ENCODE data around the gene DGCR2.
"Not testable (repeated sequence)": the region's sequence is repeated elsewhere in the genome, so short reads cannot be mapped to it uniquely, and the experiment has no call there.

The DGCR2 gene

DNA sequence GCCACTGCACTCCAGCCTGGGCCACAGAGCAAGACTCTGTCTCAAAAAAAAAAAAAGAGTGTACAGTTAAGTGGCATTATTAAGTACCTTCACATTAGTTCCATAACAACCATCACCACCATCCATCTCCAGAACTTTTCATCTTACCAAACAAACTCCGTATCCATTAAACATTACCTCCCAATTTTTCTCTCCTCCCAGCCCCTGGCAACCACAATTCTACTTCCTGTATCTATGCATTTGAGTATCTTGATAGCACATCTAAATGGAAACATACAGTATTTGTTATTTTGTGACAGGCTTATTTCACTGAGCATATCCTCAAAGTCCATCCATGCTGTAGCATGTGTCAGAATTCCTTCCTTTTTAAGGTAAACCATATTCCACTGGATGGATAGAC, 46.8 kb downstream of the DGCR2 start:
- DNase-seq (ENCODE audit: low read depth in 2 of 2): no peak
- TF ChIP-seq, protein P1, sequence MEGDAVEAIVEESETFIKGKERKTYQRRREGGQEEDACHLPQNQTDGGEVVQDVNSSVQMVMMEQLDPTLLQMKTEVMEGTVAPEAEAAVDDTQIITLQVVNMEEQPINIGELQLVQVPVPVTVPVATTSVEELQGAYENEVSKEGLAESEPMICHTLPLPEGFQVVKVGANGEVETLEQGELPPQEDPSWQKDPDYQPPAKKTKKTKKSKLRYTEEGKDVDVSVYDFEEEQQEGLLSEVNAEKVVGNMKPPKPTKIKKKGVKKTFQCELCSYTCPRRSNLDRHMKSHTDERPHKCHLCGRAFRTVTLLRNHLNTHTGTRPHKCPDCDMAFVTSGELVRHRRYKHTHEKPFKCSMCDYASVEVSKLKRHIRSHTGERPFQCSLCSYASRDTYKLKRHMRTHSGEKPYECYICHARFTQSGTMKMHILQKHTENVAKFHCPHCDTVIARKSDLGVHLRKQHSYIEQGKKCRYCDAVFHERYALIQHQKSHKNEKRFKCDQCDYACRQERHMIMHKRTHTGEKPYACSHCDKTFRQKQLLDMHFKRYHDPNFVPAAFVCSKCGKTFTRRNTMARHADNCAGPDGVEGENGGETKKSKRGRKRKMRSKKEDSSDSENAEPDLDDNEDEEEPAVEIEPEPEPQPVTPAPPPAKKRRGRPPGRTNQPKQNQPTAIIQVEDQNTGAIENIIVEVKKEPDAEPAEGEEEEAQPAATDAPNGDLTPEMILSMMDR (IDR thresholded peaks at IDR 0.05; ENCODE audit: low read depth, low read length): no peak
- no peak overlapping the region for H3K4me3 ChIP-seq (replicated peaks in 1 of 2; ENCODE audit: low read depth in 2 of 2, low read length in 2 of 2)

DNA sequence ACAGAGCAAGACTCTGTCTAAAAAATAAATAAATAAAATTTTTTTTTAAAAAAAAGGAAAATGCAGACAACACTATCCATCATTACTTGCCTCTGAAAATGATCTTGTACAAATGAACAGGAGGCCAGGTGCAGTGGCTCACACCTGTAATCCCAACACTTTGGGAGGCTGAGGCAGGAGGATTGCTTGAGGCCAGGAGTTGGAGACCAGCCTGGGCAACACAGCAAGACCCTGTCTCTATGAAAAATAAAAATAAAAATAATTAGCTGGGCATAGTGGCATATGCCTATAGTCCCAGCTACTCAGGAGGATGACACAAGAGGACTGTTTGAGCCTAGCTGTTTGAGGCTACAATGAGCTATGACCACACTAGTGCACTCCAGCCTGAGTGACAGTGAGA, 49.4 kb downstream of the DGCR2 start:
- DNase-seq (ENCODE audit: low read depth in 2 of 2); H3K4me3 ChIP-seq (replicated peaks in 1 of 2; ENCODE audit: low read depth in 2 of 2, low read length in 2 of 2): not testable (repeated sequence)

DNA sequence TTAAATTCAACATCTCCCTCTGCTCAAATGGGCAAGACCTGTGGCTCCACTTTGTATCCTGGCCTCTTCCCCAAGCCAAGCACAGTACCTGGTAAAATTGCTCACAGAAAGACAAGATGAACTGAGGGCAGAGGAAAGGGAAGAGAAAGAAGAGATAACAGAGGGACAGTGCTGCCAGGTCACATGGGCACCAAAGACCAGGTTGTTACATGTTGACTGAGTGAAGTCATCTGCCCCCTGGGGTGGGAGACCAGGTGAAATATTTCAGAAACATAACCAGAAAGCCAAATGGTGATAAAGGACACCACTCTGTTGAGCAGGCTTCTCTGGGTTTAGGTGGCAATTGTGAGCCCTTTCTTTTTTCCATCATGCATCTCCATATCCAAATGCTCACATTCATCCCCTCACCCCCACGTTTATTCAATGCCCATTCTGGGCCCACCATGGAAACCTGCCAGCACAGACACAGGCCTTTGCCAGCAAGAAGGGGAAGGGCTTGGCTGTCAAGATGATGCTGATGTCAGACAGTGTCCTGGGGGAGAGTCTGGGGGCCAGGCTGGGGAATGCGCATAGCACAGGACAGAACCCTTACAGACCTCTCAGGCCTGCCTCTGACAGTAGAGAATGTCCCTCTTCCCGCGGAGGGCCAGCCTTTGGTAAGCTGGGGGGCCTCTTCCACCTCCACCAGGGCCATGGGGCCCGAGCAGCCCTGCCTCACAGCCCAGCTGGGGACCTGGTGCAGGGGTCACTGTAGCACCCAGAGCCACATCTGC, 51.6 kb downstream of the DGCR2 start:
- H3K4me3 ChIP-seq (replicated peaks in 1 of 2; ENCODE audit: low read depth in 2 of 2, low read length in 2 of 2): no peak overlapping the region
- TF ChIP-seq, protein P1 (IDR thresholded peaks at IDR 0.05; ENCODE audit: low read depth, low read length): no peak
- DNase-seq (ENCODE audit: low read depth in 2 of 2): no peak

DNA sequence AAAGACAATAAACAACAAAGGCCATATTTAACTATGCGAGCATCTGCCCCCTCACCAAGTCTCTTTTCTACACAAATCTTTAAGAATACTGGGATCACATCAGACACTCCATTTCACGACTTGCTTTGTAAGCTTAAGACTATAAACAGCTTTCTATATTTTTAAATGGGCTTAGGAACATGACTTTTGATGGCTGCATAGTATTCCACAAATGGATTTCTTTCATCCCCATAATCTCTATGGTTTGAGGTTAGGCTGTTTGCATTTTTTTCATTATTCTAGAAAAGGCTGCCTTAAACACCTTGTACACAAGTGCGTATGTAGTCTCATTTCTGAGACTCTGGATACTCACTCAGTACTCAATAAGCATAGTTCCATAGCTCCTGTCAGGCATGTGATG, 52.8 kb downstream of the DGCR2 start:
- TF ChIP-seq, protein P1 (IDR thresholded peaks at IDR 0.05; ENCODE audit: low read depth, low read length): no peak
- no peak for DNase-seq (ENCODE audit: low read depth in 2 of 2)
- no peak overlapping the region for H3K4me3 ChIP-seq (replicated peaks in 1 of 2; ENCODE audit: low read depth in 2 of 2, low read length in 2 of 2)

DNA sequence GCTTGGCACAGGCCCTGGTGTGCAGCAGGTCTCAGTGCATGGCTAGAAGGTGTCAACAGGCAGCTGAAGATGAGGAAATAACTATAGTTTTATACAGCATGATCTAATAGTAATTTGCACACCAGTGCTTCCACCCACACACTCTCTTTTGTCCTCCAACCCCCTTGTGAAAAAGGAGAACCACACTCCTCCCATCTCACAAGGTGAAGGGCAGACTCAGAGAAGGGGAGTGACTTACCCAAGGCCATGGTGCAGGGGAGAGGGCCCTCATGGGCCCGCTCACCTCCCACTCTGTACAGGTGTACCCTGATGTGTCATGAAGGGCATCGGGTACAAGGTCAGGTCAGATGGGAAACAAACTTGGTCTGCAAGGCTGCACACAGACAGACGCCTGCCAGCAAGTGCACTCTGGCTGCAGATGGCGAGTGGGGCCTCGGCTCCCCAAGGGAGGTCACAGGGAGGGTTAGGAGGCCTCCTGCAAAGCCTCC, 53.4 kb downstream of the DGCR2 start:
- no peak overlapping the region for H3K4me3 ChIP-seq (replicated peaks in 1 of 2; ENCODE audit: low read depth in 2 of 2, low read length in 2 of 2)
- TF ChIP-seq, protein P1 (IDR thresholded peaks at IDR 0.05; ENCODE audit: low read depth, low read length): no peak
- DNase-seq (ENCODE audit: low read depth in 2 of 2): no peak

DNA sequence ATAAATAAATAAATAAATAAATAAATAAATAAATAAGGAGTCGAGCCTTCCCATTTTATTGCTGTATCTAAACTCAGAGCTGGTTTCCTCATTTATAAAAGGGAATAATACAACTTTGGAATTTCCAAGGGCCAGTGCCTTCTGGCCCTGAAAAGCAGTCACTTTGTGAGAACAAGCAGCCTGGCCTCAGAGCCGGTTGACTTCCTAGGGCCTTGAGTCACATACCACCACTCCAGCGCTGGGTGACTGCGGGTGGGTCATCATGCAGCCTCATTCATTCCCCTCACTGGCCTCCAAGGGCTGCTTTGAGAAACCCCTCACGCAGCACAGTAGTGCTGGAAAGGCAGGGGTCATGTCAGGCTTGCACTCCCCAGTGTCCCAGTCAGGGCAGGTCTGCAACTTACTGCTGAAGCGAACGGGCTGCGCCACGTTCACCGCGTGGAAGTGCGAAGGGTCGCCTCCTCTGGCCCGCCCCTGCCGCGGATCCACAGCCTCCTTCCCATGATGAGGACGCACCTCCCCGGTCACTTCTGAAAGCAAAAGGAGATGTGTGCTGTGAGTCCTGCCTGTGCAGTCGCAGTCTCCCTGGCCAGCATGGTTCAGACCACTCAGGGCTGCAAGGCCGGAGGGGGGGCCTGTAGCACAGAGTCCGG, 54.4 kb downstream of the DGCR2 start:
- no peak overlapping the region for H3K4me3 ChIP-seq (replicated peaks in 1 of 2; ENCODE audit: low read depth in 2 of 2, low read length in 2 of 2)
- TF ChIP-seq, protein P1 (IDR thresholded peaks at IDR 0.05; ENCODE audit: low read depth, low read length): no peak
- DNase-seq (ENCODE audit: low read depth in 2 of 2): no peak

DNA sequence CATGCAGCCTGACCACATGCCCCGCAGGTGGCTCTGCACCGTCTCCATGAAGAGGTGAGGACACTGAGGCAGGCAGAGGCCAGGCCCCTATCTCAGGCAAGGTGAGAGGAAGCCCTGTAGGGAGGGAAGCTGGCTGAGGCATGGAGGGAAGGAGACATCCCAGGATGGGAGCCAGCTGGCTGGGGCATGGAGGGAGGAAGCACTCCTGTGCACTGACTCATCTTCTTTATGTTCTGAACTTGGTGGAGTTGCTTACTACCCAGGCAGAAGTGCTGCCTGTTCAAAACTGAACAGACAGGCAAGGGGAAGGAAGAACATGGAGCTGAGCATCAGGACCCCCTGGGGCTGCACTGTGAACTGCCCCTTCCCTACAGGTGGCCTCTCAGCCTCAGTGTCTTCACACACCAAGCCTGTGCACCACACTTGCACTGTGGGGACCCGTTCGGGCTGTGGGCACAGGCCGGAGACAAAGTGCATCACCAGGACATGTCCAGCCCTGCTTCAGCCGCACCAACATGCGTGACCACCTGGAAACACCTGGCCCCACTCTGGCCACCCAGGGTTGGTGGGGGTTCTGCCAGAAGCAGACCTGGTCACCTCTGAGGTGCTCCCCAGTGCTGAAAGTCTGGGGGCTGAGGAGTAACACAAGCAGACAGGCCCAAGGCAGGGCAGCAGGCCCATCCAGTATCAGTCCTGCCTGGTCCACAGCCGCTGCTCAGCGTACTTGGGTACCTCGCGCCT, 55.5 kb downstream of the DGCR2 start:
- H3K4me3 ChIP-seq (replicated peaks in 1 of 2; ENCODE audit: low read depth in 2 of 2, low read length in 2 of 2): no peak overlapping the region
- TF ChIP-seq, protein P1 (IDR thresholded peaks at IDR 0.05; ENCODE audit: low read depth, low read length): no peak
- DNase-seq (ENCODE audit: low read depth in 2 of 2): peak; percentile 52 to 72
